SK-N-SH treated with all-trans-retinoic acid at 6 μM for 48 hours (cell line): ENCODE measurements around the gene GALNT6.

Experiments
- OSR1 ChIP-seq: fragments of 250-450 bp; sonication (Bioruptor Pico); IDR thresholded peaks from 2 replicates; pipeline ENCODE4 v1.8.0; 2022; ENCODE audit warnings: moderate library complexity, mild to moderate bottlenecking, inconsistent platforms
- SNAI2 ChIP-seq: fragments of 250-450 bp; sonication (Bioruptor Pico); IDR thresholded peaks from 2 replicates; pipeline ENCODE4 v1.5.0; 2020; ENCODE audit warnings: mild to moderate bottlenecking, moderate library complexity
- TCF4 ChIP-seq: fragments of 250-450 bp; sonication (Bioruptor Pico); IDR thresholded peaks from 2 replicates; pipeline ENCODE4 v1.8.0; 2021; ENCODE audit warnings: mild to moderate bottlenecking, moderate library complexity, borderline replicate concordance
- TOX ChIP-seq: fragments of 250-450 bp; sonication (Bioruptor Pico); IDR thresholded peaks from 2 replicates; pipeline ENCODE4 v1.8.0; 2021; ENCODE audit warnings: mild to moderate bottlenecking, moderate library complexity, borderline replicate concordance
- ZFP30 ChIP-seq: fragments of 450-650 bp; formaldehyde crosslinking; IDR thresholded peaks from 2 replicates; pipeline ENCODE4 v1.5.0; 2022; ENCODE audit warnings: mild to moderate bottlenecking, moderate library complexity
- ZNF8 ChIP-seq: fragments of 450-650 bp; formaldehyde crosslinking; IDR thresholded peaks from 2 replicates; pipeline ENCODE4 v1.5.0; 2020; ENCODE audit warnings: mild to moderate bottlenecking, moderate library complexity
- TF ChIP-seq, protein P1 (sequence below): fragments of 250-450 bp; sonication (Bioruptor Pico); IDR thresholded peaks from 2 replicates; pipeline ENCODE4 v1.8.0; 2020; ENCODE audit warnings: mild to moderate bottlenecking, moderate library complexity, borderline replicate concordance
- TF ChIP-seq, protein P2 (sequence below): fragments of 250-450 bp; sonication (Bioruptor Pico); IDR thresholded peaks from 2 replicates; pipeline ENCODE4 v1.5.1; 2021; ENCODE audit warnings: mild to moderate bottlenecking, moderate library complexity
- TF ChIP-seq, protein P3 (sequence below): fragments of 250-450 bp; sonication (Bioruptor Pico); IDR thresholded peaks from 2 replicates; pipeline ENCODE4 v1.5.0; 2020; ENCODE audit warnings: mild to moderate bottlenecking, moderate library complexity
- TF ChIP-seq, protein P4 (sequence below): fragments of 250-450 bp; sonication (Bioruptor Pico); IDR thresholded peaks from 2 replicates; pipeline ENCODE4 v1.5.1; 2020; ENCODE audit warnings: low read depth, mild to moderate bottlenecking, moderate library complexity
- TF ChIP-seq, protein P5 (sequence below): fragments of 250-450 bp; sonication (Bioruptor Pico); IDR thresholded peaks from 2 replicates; pipeline ENCODE4 v1.8.0; 2021; ENCODE audit warnings: low read depth, mild to moderate bottlenecking, moderate library complexity, borderline replicate concordance

DNA sequence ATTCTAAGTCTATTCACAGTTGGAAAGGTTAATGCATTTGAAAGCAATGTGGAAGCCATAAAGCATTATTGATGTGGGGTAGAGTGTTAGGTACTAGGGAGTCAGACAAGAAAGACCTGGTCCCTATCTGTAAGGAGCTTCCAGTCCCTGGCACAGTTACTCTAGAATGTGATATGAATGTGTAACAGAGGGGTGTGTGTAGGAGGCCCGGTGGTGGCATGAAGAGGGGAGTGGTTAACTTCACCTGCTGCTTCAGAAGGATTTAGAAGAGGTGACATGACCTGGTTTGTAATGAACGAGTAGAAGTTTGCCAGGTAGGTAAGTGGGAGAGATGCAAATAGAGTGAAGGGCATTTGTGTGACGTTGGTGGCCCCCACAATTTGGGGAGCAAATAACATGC, 15.1 kb upstream of the GALNT6 start:
- TF ChIP-seq ZFP30 (CRISPR knock-in tag), result no peak
- TF ChIP-seq, protein P1, sequence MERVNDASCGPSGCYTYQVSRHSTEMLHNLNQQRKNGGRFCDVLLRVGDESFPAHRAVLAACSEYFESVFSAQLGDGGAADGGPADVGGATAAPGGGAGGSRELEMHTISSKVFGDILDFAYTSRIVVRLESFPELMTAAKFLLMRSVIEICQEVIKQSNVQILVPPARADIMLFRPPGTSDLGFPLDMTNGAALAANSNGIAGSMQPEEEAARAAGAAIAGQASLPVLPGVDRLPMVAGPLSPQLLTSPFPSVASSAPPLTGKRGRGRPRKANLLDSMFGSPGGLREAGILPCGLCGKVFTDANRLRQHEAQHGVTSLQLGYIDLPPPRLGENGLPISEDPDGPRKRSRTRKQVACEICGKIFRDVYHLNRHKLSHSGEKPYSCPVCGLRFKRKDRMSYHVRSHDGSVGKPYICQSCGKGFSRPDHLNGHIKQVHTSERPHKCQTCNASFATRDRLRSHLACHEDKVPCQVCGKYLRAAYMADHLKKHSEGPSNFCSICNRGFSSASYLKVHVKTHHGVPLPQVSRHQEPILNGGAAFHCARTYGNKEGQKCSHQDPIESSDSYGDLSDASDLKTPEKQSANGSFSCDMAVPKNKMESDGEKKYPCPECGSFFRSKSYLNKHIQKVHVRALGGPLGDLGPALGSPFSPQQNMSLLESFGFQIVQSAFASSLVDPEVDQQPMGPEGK (CRISPR knock-in tag), result no peak
- TF ChIP-seq TOX, result no peak
- TF ChIP-seq, protein P2, sequence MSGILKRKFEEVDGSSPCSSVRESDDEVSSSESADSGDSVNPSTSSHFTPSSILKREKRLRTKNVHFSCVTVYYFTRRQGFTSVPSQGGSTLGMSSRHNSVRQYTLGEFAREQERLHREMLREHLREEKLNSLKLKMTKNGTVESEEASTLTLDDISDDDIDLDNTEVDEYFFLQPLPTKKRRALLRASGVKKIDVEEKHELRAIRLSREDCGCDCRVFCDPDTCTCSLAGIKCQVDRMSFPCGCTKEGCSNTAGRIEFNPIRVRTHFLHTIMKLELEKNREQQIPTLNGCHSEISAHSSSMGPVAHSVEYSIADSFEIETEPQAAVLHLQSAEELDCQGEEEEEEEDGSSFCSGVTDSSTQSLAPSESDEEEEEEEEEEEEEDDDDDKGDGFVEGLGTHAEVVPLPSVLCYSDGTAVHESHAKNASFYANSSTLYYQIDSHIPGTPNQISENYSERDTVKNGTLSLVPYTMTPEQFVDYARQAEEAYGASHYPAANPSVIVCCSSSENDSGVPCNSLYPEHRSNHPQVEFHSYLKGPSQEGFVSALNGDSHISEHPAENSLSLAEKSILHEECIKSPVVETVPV (CRISPR knock-in tag), result no peak
- TF ChIP-seq, protein P3, sequence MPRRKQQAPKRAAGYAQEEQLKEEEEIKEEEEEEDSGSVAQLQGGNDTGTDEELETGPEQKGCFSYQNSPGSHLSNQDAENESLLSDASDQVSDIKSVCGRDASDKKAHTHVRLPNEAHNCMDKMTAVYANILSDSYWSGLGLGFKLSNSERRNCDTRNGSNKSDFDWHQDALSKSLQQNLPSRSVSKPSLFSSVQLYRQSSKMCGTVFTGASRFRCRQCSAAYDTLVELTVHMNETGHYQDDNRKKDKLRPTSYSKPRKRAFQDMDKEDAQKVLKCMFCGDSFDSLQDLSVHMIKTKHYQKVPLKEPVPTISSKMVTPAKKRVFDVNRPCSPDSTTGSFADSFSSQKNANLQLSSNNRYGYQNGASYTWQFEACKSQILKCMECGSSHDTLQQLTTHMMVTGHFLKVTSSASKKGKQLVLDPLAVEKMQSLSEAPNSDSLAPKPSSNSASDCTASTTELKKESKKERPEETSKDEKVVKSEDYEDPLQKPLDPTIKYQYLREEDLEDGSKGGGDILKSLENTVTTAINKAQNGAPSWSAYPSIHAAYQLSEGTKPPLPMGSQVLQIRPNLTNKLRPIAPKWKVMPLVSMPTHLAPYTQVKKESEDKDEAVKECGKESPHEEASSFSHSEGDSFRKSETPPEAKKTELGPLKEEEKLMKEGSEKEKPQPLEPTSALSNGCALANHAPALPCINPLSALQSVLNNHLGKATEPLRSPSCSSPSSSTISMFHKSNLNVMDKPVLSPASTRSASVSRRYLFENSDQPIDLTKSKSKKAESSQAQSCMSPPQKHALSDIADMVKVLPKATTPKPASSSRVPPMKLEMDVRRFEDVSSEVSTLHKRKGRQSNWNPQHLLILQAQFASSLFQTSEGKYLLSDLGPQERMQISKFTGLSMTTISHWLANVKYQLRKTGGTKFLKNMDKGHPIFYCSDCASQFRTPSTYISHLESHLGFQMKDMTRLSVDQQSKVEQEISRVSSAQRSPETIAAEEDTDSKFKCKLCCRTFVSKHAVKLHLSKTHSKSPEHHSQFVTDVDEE (CRISPR knock-in tag), result no peak
- TF ChIP-seq, protein P4, sequence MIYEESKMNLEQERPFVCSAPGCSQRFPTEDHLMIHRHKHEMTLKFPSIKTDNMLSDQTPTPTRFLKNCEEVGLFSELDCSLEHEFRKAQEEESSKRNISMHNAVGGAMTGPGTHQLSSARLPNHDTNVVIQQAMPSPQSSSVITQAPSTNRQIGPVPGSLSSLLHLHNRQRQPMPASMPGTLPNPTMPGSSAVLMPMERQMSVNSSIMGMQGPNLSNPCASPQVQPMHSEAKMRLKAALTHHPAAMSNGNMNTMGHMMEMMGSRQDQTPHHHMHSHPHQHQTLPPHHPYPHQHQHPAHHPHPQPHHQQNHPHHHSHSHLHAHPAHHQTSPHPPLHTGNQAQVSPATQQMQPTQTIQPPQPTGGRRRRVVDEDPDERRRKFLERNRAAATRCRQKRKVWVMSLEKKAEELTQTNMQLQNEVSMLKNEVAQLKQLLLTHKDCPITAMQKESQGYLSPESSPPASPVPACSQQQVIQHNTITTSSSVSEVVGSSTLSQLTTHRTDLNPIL (CRISPR knock-in tag), result no peak
- TF ChIP-seq OSR1 (CRISPR knock-in tag), result no peak
- TF ChIP-seq, protein P5, sequence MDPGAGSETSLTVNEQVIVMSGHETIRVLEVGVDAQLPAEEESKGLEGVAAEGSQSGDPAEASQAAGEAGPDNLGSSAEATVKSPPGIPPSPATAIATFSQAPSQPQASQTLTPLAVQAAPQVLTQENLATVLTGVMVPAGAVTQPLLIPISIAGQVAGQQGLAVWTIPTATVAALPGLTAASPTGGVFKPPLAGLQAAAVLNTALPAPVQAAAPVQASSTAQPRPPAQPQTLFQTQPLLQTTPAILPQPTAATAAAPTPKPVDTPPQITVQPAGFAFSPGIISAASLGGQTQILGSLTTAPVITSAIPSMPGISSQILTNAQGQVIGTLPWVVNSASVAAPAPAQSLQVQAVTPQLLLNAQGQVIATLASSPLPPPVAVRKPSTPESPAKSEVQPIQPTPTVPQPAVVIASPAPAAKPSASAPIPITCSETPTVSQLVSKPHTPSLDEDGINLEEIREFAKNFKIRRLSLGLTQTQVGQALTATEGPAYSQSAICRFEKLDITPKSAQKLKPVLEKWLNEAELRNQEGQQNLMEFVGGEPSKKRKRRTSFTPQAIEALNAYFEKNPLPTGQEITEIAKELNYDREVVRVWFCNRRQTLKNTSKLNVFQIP (CRISPR knock-in tag), result no peak
- TF ChIP-seq SNAI2 (CRISPR knock-in tag), result no peak
- TF ChIP-seq TCF4 (CRISPR knock-in tag), result no peak
- no peak for TF ChIP-seq ZNF8 (CRISPR knock-in tag)
